HT-29 (cell line): ENCODE data around the gene TMEM169. TPM values are rescaled to one million over a fixed set of nuclear protein-coding genes. Genes with fewer than 3 reads are reported as not detected.

Experiments used
- DNase-seq: peaks from one replicate; pipeline ENCODE4 v3.0.0-alpha.2; 2015; ENCODE audit warnings: low spot score
- total RNA-seq: library from RNA; depleted of rRNA; stranded (reverse); fragments of >200 nt; shearing (Covaris generic); gene quantifications from 2 replicates; pipeline ENCODE4 v1.2.3, GENCODE V29; 2014; rRNA removed

TMEM169 gene, protein sequence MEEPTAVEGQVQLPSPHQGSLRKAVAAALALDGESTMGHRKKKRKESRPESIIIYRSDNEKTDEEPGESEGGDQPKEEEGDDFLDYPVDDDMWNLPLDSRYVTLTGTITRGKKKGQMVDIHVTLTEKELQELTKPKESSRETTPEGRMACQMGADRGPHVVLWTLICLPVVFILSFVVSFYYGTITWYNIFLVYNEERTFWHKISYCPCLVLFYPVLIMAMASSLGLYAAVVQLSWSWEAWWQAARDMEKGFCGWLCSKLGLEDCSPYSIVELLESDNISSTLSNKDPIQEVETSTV
- 0.08 and 0.53 TPM in 2 replicates for total RNA-seq

- peak; percentile 64 for DNase-seq
Measured at GRCh38 chr2:216081487-216082116, at the start of gene TMEM169, which contains the start of gene PECR. Gene TMEM169, plus strand, starts transcription at chr2:216081919. Its CDS starts 14,045 bp downstream, at chr2:216095964. Gene PECR, minus strand, starts transcription at chr2:216081809. Its CDS starts 68 bp downstream, at chr2:216081741.

DNA sequence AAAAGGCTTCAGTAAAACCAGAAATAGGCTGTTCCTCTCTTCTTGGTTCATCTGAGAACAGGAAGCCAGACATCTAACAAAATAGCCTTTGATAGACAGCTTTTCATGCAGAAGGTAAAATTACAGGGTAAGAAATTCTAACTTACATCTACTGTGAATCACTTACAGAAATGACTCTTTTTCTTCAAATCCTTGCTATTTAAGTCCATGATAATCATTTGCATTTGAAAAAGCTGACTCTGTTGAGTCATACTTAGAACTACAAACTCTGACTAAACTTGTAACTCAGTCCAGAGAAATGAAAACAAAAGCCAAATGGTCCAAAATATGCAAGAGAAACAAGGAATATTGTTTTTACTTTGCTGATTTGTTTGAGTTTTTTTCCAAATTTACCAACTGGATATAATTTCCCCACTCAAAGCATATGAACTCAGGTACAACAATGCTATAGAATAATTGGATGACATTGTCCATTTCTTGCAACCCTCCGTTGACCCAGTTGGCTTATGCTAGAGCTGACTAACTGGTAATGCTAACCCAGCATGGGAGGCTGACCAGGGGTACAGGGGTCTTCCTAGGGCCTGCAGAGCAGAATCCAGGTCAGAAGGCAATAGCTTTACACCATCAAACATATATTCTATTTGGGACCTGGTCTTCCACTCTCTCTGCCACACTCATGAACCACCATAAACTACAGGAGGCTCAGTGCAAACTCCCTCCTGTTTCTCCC lies 49.6 kb upstream of the TMEM169 start:
- no peak for DNase-seq

DNA sequence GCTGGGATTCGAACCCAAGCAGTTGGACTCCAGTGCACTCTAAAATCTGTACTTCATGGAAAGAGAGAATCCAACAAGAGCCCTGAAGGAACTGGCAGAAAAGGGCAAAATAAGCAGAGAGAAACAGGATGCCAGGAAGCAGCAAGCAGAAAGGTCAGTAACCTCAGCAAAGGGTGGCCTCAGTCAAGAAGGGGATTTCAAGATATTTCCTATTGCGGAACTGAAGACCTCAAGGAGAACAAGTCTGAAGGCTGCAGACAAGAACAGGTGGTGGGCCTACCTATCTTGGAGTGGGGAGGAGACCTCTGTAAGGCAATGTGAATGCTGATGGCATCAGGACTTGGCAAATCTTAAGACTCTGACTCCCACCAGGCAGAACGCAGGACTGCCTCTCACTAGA lies 48.3 kb upstream of the TMEM169 start:
- DNase-seq, result no peak

- DNase-seq, result peak; percentile 86
Measured at GRCh38 chr2:216034065-216034464, 47.7 kb upstream of the TMEM169 start.

DNA sequence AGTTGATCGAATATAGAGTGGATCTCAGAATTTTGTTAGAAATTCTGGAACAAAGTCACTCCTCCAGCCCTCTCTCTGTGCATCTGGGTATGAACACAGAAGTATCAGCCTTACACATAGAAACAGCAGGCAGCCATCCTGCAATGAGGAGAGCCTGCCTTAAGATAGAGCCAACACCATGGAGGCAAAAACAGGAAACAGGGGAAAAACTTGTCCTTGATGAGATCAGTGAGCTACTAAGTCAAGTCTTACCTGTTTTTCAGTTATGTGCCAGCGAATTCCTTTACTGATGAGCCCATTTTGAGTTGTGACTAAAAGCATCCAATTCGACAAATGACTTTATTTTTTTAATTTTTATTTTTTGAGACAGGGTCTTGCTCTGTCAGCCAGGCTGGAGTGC lies 41.8 kb upstream of the TMEM169 start:
- no peak for DNase-seq

- no peak for DNase-seq
Measured at GRCh38 chr2:216041438-216041837, 40.3 kb upstream of the TMEM169 start.

DNA sequence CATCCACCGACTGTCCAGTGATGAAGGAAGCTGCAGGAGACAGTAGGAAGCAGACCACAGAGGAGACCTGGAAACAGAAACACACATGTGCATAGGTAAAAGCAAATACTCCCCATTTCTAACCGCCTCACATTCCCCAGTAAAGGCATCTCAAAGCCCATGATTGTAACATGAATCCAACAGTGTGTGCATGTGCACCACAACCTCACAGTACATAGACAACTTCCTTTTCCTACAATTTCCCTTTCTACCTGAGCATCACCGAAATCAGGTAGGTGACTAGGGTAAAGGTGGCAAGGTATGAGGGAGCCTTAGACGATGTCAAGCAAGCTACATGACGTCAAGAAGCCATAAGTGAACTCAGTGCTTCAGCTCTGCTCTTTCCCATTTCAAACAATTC lies 37.8 kb upstream of the TMEM169 start:
- DNase-seq, result no peak

GRCh38 chr2:216044883-216045486 lies 36.7 kb upstream of the TMEM169 start:
- DNase-seq, result no peak

- DNase-seq, result no peak
Measured at GRCh38 chr2:216047397-216047796, 34.3 kb upstream of the TMEM169 start.

- no peak for DNase-seq
Measured at GRCh38 chr2:216049452-216049851, 32.3 kb upstream of the TMEM169 start.

GRCh38 chr2:216051350-216051749 lies 30.4 kb upstream of the TMEM169 start:
- DNase-seq, result no peak

GRCh38 chr2:216052420-216052819 lies 29.3 kb upstream of the TMEM169 start:
- DNase-seq, result no peak

DNA sequence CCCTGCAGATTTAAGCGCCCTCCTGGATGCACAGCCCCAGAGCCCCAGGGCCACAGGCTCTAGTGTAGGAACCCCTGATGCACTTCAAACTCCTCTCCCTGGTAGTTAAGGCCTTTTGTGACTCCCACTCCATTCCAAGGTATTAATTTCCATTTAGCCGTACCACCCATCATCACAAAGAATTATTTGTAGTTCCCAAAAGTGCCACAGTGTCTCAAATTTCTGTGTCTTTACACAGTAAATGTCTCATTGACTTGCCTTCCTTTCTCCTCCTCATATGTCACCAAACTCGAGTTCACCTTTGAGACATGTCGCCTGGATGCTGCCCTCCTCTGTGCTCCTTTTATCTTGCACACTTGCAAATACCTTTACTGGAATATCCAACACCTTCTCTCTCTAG lies 26.0 kb upstream of the TMEM169 start:
- DNase-seq, result no peak

GRCh38 chr2:216056739-216057138 lies 25.0 kb upstream of the TMEM169 start:
- peak; percentile 58 for DNase-seq

DNA sequence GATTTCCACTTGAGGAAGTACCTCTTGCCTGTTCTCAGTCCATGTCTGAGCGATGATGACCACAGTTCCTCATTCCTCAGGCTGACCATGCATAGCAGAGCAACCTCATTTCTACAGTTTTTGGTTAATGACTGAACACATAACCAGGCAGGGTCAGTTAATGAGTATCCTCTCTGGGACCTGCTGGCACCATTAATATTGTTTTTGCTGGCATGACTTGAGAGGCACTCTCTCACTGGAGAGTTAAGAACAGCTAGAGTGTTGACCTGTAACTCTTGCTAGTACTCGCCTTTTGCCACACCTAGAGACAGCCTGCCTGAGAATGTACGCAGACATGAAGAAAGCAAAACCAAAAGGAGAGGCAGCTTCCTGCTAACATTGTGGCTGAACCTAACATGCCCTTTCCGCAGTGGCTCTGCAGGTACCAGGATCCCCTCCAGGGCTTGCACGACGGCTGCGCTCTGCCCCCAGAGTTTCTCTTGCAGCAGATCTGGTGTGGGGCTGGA lies 24.0 kb upstream of the TMEM169 start:
- DNase-seq, result peak; percentile 86

- peak; percentile 24 for DNase-seq
Measured at GRCh38 chr2:216059233-216059834, 22.4 kb upstream of the TMEM169 start.

DNA sequence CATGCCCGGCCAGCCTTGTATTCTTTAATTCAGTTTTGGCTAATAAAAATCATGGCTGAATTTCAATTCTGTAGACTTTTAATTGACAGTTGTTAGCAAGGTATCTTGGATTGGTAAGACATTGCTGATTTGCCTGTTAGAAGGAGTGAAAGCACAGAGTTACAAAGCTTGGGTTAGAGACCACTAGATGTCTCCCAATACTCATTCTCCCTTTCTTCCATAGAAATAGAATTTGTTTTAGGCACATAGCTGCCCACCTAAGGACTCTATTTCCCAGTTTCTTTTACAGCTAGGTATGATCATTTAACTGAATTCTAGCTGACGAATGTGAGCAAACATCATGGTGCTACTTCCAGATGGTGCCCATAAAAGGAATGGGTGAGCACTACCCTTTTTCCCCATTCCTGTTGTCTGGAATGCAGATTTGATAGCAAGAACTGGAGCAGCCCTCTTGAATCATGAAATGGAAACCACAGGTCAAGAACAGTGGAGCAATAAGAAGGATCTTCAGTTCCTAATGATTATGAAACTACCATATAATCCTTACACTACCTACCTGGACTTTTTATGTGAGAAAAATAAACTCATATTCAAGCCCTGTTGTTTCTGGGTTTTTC lies 17.6 kb upstream of the TMEM169 start:
- DNase-seq, result peak; percentile 19

DNA sequence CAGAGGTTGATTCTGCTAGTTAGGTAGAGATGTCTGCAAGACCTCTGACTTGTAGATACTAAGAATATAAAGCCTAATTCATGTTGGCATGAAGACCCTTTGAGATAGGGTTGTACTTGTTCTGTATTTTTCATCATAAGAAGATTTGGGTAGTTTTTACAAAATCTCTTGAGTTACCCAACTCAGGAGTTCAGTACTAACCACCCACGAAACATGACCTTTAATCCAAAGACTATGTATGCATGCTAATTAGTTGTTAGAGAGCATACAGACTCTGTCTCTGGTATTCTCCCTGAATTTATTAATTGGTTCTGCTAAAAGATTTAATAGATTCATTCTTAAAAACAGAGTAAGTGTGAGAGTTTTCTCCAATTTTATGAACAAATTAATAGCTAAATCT lies 17.1 kb upstream of the TMEM169 start:
- no peak for DNase-seq

GRCh38 chr2:216066230-216066629 lies 15.5 kb upstream of the TMEM169 start:
- no peak for DNase-seq

DNA sequence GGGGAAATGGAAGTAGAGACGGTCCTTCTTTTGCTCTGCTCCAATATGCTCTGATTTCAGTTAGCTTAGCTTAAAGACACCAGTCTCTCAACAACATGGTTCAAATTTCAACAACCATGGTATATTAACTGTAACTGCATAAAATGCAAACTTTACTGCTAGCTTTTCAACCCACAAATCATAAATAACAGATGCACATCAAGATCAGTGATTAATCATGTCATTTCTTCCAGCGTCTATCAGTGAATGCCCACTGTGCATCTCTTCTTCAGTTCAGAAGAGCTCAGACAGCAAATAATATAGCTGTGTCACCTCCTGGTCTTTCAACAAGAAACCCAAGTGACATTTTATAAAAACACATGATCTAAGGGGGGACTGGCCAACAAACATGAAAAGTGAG lies 12.7 kb upstream of the TMEM169 start:
- DNase-seq, result no peak

DNA sequence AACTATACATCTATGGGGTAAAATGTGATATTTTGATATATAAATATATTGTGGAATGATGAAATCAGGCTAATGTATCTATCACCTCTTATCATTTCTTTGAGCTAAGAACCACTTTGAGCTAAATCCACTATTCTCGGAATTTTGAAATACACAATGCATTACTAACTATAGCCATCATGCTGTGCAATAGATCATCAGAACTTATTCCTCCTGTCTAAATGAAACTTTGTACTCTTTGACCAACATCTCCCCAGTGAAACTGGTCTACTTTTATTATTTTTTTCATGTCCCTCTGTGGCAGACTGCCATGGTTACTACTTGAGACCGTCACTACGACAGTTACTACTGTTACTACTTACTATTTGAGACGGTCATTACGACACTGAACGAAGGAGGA lies 11.5 kb upstream of the TMEM169 start:
- no peak for DNase-seq
